HG02973 (cell line): ENCODE measurements around the gene TBR1.

Experiments used
- ATAC-seq: cut with Tn5 transposase; IDR thresholded peaks from one replicate; pipeline ENCODE4 v1.9.1; 2021; ENCODE audit warnings: moderate library complexity; ENCODE audit not compliant: unreplicated experiment

Gene TBR1

DNA sequence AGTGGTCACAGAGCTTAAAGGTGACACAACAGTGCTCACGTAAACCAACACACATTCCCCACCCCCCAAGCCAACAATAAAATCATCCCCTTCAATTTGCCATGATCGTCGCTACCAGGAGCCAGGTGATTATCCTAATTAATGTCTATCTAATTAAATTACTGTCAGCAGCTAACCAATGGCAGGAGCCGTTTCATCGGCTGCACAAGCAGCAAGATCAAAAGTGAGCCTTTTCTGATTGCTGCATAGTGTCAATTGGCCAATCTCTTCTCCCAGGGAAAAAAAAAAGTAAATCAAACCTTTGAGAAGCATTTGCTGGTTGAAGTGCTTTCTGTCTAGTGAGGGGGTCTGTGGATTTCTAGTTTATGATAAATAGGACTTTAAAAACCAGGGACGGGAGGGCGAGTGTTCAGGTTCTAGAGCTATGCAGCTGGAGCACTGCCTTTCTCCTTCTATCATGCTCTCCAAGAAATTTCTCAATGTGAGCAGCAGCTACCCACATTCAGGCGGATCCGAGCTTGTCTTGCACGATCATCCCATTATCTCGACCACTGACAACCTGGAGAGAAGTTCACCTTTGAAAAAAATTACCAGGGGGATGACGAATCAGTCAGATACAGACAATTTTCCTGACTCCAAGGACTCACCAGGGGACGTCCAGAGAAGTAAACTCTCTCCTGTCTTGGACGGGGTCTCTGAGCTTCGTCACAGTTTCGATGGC lies at the start of gene TBR1:
Gene TBR1 (plus strand): TSS at position 311 of the 721 bp plus-strand sequence. CDS start 114 bp downstream, at position 425.
- ATAC-seq: no peak

DNA sequence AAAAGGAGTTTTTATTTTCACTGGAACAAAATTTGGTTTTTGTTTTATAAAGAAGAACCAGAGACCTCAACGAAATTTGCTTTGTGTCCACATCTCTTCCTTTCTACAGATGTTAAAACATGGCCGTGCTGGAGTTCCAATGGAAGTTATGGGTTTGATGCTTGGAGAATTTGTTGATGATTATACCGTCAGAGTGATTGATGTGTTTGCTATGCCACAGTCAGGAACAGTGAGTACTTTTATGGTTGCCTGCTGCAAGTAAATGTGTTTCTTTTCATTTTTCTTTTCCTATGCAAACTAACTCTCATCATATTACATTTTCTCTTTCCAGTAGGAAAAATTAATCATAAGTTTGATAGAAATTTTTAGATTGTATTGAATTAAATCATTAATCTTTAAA lies 48.4 kb upstream of the TBR1 start:
- ATAC-seq: no peak

DNA sequence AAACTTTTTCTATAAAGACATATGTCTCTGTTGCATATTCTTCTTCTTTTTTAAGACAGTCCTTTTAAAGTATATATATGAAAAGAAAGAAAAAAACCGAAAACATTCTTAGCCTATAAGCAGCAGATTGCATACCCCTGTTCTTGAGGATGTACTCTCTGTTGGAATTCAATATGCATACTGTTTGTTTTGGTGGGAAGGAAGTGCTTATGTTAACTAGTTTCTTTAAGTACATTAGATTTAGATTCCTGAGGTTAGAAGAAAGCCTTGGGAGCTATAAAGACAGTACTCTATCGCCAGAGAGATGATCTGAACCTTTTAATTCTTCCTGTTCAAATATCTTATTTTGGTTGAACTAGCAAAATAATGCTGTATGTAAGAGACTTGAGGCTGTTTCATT lies 46.8 kb upstream of the TBR1 start:
- no peak for ATAC-seq

DNA sequence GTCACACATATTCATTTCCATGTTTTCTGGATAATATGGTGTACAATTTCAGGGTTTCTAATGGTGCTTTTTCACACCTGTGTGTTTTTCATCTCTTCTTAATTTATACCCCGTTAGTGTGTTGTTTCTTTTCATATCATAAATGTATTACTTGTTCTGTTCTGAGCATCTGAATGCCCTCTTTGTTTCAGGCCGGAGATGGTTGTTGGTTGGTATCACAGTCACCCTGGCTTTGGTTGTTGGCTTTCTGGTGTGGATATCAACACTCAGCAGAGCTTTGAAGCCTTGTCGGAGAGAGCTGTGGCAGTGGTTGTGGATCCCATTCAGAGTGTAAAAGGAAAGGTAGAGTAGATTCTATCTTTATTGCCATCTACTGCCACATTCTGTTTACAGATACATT lies 45.1 kb upstream of the TBR1 start:
- no peak for ATAC-seq

DNA sequence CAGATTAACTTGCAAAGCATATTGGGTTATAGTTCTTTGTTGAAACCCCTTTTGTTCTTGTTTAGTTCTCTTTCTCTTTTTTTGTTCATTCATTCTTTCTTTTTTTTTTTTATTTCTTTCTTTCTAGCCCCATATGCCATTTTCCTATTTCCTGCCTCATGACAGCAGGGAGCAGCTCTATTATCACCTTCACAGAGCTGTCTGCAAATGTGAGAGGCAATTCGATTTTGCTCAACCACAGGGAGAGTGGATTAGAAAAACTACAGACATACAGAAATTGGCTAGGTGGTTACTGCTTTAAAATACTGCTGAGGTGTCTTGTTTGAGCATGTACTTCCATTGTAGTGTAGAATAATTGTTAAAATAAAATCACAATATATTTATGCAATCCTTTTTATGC lies 44.2 kb upstream of the TBR1 start:
- no peak for ATAC-seq

DNA sequence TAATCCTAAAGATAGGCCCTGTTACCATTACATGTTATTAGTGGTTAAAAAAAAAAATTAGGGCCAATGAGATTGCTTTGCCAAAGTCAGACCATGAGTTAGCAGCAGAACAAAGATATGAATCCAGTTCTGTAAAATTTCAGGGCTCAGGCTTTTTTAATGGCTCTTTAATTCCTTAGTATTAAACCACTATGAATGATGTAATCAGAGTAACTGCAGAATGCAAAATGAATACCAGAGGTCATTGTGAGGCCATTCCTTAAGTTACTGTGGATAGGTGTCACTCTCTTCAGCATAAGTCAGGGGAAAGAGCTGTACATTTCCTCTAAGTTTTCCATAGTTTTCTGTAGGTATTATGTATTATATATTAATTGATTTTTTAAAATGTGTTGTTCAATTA lies 42.2 kb upstream of the TBR1 start:
- no peak for ATAC-seq

DNA sequence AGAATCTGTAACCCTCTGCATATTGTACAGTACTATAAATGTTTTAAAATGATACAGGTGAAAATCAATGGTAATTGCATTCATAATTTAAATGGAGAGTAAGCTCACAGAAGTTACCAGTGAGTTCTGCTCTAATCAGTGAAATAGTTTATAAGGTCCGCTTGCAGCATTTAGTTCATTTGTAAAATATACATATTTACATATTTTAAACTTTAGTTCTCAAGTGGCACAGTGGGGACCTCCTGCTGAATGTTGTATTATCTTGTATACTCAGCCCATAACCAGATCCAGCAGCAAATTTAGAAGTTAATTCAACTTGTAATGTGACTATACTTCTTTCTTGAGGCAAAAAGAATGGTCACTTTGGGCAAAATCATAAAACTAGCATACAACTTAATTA lies 41.7 kb upstream of the TBR1 start:
- no peak for ATAC-seq

DNA sequence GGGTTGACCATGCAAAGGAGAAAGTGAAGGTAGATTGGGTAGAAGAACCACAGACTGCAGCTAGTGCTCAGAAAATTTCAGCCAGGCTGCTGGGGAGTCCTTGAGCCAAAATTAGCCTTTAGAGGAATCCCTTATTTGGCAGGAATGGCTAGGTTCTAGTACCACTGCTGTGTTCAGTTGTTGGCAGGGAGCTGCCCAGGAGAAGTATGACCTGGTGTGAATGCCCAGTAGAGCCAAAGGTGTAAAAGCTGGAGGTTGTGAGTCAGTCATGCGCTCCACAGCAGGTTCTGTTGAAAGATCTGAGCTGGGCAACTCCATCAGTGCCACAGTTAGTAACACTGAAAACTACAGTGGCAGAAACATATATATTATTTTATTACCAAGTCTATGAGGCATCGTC lies 36.4 kb upstream of the TBR1 start:
- no peak for ATAC-seq

DNA sequence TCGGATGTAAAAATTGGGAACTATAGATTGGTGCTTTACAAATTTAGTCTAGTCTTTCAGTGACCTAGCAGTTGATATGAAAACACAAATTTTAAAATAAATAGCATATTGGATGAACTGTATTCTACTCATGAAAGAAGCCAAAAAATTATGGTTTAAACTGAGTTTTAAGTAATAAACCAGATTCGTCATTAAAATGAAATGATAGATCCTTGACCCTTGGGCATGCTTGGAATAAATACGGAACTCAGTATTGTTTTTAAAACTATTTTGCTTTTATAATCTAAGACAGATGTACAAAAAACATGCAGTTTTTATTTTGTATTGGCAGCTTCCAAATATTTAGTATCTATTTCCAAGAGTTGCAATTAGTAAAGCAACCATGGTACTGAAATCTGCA lies 34.6 kb upstream of the TBR1 start:
- ATAC-seq: no peak

DNA sequence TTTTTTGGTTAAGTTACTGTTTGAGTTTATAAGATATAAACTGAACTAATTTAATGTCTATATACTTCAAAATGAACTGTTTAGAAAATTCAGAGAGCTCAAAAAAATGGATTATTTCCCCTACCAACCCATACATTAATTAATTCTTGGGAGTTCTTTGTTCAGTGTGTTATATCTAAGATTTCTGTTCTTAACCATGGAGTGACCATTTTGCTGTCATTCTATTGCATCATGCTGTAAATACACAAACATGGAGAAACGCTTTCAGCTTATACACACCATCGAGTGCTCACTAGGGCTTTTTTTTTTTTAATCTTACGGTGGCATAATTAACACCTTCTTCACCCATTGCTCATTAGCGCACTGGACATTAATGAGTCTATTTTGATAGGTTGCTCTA lies 33.4 kb upstream of the TBR1 start:
- ATAC-seq: no peak

DNA sequence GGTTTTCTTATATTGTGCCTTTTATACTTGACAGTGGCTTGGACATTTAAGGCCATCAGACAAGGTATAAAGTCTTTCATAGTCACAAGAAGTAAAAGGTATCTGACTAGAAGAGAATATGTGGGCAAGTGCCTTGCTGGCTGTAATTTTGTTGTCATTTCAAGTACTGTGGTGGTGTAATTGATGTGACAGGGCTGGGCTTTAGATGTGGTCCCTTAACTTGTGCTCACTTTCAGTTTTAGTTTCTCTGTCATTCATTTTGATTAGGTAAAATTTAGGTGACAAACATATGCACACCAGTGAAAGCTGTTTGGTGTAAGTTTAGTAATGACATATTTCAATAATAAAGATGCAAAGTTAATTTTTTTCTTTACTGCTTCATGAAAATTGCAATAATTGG lies 31.2 kb upstream of the TBR1 start:
- peak; percentile 85 for ATAC-seq

DNA sequence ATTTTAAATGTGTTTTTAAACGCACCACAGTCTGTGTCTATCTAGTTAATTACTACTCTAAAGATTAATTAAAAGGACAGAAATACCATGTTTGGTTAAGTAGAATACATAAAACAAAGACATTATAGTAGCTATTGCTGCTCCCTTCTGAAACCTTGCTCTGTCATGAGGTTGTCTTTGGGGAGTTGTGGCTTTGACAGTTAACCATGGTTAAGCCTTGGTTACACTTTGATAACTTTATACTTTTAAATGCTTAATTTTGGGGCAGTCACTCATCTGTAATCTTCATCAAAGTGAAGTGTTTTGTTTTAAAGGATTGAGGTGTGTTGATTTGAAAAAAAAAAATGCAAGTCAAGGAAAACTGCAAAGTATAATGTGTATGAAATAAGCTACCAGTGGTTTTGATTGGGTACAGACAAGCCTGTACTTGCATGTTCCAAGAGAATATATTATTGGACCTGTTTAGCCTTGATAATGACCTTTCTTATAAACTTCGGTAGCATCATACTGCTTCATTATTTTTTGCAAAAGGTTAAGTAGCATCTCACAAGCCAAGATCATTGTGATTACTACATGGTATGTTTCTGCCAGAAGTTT lies 29.8 kb upstream of the TBR1 start:
- no peak for ATAC-seq

DNA sequence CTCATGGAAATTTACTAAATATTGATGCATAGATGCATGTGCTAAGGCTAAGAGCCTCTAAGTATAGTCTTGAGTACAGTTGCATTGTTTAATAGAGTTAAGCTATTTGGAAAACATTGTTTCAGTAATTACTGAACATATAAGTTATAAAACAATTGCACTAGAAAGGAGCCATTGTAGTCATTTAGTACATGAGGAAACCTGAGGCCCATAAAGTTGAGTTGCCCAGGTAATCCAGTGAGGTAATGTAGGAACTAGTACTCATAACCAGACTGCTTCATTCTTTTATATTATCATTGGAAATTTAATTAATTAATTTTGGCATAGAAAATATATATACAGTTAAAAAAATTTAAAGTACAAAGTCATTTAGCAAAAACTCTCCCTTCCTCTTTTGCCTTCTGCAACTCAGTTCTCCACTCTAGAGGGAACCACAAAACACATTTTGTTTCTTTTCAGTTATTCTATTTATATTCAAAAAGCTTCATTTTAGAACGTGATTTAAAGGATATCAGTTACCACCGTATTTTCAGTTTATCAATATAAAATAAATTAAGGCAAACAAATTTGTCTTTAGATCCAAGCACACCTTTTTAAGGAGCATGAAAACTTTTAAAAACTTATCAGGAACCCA lies 27.8 kb upstream of the TBR1 start:
- ATAC-seq: no peak

DNA sequence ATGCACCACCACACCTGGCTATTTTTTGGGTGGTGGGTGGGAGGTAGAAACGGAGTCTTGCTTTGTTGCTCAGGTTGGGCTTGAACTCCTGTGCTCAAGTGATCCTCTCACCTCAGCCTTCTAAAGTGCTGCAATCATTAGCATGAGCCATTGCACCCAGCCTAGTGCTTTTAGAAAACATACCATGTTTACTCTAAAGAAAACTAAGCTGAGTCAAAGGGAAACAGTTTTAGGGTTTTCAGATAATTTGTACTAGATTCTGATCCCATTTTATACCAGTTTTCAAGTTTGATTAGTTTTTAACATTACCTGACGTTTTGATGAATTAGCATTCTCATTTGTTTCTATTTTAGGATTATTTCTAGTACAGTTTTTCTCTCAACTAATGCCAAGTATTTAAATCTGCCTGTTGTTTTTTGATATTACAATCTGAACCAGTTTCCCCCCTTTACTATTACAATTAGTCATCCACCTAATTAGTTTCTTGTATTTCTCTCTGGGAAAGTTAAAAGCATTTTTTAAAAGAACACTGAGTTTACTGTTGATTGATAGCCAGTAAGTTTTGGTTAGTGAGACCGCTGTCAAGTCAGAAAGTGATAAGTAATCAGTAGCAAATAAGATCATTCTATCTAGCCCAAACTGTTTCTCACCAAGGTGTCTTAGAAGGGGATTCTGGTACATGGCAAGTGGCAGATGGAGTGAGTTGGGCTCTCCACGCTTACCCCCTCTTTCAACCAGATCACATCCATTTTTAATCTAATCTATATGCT lies 24.2 kb upstream of the TBR1 start:
- ATAC-seq: no peak

DNA sequence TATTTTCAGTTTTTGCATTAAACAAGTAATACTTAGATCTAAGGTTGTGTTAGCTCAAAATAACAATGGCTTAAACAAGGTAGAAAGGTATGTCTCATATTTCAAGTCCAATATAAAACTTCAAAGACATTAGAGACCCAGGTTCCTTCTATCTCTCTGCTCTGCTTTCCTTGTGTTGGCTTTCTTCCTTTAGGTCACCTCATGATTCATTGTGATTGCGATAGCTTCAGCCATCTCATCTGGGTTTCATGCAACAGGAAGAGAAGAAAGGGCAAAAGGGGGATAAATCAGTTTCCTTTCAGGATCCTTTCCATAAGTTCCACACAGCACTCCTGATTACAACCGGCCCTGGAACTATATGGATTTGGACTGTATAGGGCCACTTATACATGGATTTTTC lies 16.0 kb upstream of the TBR1 start:
- no peak for ATAC-seq

DNA sequence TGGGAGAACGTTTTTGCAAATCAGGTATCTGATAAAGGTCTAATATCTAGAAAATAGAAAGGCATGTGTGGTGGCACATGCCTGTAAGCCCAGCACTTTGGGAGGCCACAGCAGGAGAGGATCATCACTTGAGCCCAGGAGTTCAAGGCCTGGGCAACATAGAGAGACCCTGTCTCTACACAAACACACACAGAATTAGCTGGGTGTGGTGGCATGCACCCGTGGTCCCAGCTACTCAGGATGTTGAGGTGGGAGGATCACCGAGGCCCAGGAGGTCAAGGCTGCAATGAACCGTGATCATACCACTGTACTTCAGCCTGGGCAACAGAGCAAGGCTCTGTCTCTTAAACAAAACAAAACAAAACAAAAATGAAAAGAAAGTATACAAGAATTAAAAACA lies 13.8 kb upstream of the TBR1 start:
- no peak for ATAC-seq

DNA sequence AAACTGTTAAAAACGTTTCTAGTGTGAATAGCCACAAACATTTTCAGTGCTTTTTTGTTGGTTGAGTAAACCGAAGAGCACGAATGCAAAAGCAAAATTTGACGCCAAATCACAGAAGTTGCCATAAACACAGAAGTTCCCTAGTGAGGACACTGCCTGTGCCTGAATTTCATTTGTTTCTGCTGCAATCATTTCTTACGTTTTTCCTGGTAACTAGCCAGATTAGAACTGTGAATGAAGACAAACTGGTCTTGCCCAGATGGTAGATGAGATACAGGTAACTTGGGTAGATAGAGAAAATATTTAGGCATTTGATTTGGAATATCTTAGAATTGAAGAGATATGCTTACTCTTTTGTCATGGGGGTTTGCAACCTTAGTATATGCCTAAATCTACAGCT lies 9.8 kb upstream of the TBR1 start:
- ATAC-seq: no peak

DNA sequence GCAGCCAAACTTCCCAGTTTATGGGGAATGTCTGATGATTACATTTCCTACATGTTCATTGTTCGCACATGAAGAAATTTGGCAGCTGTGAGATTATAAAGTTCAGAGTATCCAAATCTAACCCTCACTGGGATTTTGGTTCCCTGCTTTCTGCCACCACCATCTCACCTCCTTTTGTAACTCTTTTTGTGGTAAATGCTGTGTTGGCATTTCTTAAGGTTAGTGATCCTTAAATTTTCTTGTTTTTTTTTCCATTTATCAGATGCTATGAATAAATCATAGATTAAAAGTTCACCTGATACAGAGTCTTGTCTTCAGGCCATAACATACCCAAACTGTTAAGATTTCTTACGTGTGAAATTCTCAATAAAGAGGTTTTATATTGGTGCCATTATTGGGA lies 8.5 kb upstream of the TBR1 start:
- ATAC-seq: no peak

DNA sequence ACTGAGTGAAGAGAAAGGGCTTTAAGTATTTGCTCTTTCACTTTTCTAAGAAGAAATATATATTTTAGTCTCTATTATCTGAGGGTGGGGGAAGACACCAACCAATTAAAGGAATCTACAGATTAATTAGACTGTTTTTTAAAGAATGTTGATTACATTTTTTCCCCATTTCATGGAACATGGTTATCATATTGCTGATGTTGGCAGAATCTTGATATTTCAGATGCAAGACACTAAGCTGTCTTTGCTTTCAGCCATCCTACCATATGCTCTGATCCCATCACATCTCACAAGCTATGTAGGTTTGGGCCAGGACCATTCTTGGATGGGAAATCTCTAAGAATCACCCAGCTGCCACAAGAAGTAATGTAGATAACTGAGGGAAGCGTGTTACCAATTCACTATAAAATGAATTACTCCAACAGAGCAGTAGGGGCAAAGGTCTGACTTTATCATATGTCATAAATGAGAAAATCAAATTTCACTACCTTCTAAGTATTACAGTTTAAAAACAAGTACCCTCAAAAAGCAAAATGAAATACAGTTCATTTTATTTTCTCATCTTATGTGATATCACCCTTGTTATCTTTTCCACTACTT lies 6.7 kb upstream of the TBR1 start:
- no peak for ATAC-seq

DNA sequence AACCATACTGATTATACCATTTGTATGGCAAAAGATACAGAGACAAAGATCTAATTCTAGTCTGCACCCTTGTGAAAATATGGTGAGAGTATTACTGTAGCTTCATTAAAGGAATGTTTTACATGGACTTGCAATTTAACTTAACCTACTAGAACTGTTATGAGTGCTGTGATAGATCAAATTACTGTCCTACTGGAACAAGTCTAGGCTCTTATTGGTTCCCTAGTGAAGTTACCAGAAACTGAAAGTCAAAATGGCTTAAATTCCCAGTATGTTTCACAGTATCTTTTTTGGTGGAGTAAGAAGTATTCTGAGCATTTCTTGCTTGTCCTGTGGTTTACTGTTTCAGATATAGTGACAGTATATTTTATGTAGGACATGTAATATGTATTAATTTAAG lies 3.8 kb upstream of the TBR1 start:
- no peak for ATAC-seq
